Measurements from ENCODE around the gene CXXC5.

DNA sequence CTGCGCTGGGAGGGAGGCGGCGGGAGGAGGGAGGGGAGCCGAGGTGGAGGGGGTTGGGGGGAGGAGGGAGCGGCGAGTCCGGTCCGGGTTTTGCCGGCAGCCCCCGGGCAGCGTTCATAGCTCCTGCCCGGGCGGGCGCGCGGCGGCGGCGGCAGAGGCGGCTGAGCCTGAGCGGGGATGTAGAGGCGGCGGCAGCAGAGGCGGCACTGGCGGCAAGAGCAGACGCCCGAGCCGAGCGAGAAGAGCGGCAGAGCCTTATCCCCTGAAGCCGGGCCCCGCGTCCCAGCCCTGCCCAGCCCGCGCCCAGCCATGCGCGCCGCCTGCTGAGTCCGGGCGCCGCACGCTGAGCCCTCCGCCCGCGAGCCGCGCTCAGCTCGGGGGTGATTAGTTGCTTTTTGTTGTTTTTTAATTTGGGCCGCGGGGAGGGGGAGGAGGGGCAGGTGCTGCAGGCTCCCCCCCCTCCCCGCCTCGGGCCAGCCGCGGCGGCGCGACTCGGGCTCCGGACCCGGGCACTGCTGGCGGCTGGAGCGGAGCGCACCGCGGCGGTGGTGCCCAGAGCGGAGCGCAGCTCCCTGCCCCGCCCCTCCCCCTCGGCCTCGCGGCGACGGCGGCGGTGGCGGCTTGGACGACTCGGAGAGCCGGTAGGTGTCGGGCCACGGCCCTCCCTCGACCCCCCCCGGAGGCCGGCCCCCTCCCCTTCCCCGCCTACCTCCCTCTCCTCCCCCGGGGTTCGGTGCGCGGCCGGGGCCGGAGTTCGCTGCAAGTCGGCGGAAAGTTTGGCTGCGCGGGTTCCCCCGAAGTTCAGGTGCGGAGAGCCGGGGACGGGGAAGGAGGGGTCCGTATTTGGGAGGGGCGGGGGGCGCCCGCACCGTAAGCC, at the start of gene CXXC5:
- TF ChIP-seq FOXA1 (IDR thresholded peaks at IDR 0.05; ENCODE audit: borderline replicate concordance) (no peak), FOXJ3 (CRISPR knock-in tag; IDR thresholded peaks at IDR 0.05) (no peak), SIX5 (IDR thresholded peaks at IDR 0.05; ENCODE audit: borderline replicate concordance in 1 of 2, insufficient read depth in 1 of 2, low read depth in 1 of 2, low read length in 2 of 2) (no peak), SMAD2 (IDR thresholded peaks at IDR 0.05; ENCODE audit: low read depth, low read length) (no peak), EZH2 (IDR thresholded peaks at IDR 0.05; ENCODE audit: borderline replicate concordance, low read depth, low read length) (no peak), PYGO2 (tag; IDR thresholded peaks at IDR 0.05) (no peak), POLR2A (conservative IDR thresholded peaks at IDR 0.05) (peak; percentile 70), TEAD4 (IDR thresholded peaks at IDR 0.05; ENCODE audit: low read length) (no peak), TEAD4 (CRISPR knock-in tag; IDR thresholded peaks at IDR 0.05; ENCODE audit: borderline replicate concordance) (no peak)
- TF ChIP-seq, protein P1, sequence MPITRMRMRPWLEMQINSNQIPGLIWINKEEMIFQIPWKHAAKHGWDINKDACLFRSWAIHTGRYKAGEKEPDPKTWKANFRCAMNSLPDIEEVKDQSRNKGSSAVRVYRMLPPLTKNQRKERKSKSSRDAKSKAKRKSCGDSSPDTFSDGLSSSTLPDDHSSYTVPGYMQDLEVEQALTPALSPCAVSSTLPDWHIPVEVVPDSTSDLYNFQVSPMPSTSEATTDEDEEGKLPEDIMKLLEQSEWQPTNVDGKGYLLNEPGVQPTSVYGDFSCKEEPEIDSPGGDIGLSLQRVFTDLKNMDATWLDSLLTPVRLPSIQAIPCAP (CRISPR knock-in tag; IDR thresholded peaks at IDR 0.05; ENCODE audit: borderline replicate concordance): no peak

Data from K562 (cell line).